Activated CD4-positive, alpha-beta T cell treated with anti-CD3 and anti-CD28 coated beads, Interleukin-10, Interleukin-2, amounts not matched to agents 100 ng/mL and 50 ng/mL, durations not matched to agents 16 hours and 8 hours (primary cell): ENCODE data around the gene IRF6.
"Not testable (repeated sequence)": the region's sequence is repeated elsewhere in the genome, so short reads cannot be mapped to it uniquely, and the experiment has no call there.

Experiments
- DNase-seq: peaks from one replicate; pipeline ENCODE4 v3.0.0-alpha.2; 2020

Gene IRF6

DNA sequence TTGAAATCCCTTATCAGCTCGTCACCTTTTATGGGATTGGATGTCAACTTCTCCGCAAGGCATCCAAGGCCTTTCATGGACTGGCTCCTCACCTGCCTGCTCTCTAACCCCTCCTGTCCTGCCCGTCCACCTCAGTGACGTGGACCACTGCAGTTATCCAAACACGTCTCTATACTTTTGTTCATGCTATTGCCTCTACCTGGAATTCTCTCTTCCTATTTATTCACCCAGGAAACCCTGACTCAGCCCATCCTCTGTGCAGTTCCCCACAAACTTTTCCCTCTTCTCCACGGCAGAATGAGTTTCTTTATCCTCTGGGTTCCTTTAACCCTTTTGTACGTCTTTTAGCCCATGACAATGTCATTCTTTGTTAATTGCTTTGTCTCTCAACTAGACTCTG, 16.8 kb upstream of the IRF6 start:
- DNase-seq: no peak

- DNase-seq: no peak
Observed at GRCh38 chr1:209820986-209821385, 15.0 kb upstream of the IRF6 start.

GRCh38 chr1:209819058-209819457, 13.1 kb upstream of the IRF6 start:
- DNase-seq: no peak

DNA sequence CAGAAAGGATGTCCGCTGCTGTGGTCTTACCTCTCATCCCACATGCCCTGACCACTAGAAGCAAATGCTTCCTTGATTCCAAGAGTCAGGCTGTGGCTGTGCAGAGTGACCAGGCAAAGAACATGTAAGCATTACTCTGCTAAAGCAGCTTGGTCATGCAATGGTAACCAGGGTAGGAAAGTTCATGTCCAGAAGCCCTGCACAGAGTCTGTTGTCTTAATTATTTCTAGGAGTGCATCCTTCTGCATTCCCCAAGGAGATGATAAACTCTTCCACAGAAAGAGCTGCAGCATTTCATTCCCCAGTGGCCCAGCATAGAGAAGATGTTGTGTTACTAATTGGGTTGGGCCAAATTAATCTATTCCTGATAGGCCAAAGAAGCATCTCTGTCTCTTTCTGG, 11.7 kb upstream of the IRF6 start:
- no peak for DNase-seq

- no peak for DNase-seq
Observed at GRCh38 chr1:209816923-209817322, 11.0 kb upstream of the IRF6 start.

DNA sequence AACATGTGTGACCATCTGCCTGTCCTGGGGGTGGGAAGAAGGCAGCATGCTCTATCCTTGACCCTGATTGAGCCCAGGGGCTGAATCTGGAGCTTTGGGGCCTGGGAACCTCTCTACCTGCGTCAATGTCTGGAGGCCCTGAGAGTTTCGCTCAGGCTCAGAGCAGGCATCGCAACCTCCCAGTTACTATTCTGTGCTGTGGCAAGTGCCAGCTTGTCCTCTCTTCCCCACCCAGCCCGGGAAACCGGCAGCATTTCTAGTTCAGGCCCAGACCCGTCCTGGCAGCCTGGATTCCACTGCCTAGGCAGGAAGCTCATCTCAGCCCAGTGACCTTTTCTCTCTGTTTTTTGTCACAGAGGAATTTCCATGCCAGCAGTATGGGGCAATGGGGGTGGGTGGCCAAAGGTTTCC, 10.0 kb upstream of the IRF6 start:
- DNase-seq: no peak

- DNase-seq: no peak
Observed at GRCh38 chr1:209815490-209815889, 9.5 kb upstream of the IRF6 start.

GRCh38 chr1:209813902-209814301, 8.0 kb upstream of the IRF6 start:
- no peak for DNase-seq

DNA sequence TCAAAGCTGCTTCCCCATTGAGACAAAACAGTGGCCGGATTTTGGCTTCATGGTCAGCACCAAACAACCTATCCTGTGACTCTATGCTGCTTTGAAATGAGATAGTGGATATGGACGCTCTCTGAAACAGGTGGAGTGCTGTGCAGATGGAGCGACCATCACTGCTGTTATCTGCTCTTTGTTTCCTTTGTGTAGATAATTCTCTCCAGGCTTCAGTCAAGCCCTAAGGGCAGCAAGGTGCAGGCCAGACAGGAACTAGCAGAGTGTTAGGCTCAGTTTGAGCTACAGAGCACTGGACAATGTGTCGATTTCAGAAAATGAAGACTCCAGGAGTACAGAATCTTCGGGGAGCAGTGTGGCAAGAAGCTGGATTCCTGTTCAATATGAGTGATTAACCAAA, 4.8 kb upstream of the IRF6 start:
- no peak for DNase-seq

GRCh38 chr1:209809611-209810010, 3.7 kb upstream of the IRF6 start:
- no peak for DNase-seq

DNA sequence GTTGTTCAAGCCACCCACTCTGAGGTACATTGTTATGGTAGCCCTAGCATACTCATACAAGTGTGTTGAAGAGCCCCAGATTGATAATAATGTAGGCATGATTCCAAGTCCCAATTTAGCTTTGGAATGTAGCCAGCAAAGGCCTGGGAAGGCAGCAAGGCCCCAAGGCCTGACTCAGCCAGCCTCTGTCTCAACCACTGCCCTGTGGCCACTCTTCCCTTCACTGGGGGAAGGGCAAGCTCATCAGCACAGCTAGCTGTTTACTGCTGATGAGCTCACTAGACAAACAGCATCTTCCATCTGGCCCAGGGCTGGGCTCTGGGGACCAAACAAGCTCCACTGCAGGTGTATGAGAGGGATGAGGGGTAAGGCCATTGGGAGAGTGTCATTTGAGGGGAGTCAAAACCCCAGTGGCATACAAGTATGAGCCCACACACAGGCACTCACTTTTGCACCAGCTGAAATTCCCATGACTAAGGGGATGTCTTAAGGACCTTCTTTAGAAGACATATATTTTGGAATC, 2.2 kb upstream of the IRF6 start:
- DNase-seq: no peak

DNA sequence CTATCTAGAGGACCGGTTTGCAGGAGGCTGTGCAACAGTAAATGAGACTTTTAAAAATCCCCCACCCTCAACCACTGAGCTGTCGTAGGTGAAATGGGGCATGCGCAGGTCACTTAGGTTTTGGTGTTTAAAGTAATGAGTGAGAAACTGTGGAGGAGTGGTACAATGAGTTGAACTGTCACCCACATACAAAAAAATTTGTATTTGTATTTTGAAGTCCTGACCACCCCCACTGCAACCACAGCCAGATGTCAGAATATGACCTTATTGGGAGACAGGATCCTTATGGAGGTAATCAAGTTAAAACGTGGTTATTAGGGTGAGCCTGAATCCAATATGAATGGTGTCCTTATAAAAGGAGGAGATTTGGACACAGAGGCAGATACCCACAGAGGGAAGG, 1.6 kb upstream of the IRF6 start:
- DNase-seq: no peak

DNA sequence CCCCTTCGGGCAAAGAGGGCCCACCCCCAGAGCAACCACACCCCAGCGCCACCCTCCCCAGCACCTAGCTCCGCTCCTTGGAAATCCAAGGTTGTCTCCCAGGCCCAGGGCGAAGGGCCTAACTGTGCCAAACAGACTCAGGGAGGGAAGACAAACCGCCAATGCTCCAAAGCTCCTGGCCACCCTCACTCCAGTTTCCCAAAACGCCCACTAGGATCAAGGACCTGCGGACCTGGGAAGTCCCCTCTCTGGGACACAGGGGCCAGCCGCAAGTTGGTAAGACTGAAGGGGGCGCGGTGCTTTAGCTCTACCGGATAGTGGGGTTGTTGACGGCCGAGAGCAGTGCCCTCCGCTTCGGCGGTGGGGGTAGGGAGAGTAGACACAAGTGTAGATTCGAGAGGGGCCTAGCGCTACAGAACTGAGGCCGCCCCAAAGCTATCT, 581 bp downstream of the IRF6 start:
- DNase-seq: no peak

DNA sequence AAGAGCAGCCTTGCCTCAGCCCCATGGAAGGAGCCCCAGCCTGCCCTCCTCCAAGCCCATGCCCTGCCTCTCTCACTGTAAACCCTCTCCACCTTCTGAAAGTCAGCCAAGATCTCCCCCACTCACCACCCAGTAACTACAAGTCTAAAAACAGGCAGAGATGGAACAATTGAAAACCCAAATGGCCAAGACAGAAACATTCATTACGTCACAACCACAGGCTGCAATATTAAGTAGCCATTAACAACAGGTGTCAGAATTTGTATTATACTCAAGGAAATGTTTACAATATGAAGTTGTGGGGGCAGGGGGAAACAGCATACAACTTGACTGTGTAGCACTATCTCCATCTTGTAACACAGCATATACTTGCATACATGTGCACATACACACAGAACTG, 2.4 kb downstream of the IRF6 start:
- no peak for DNase-seq

GRCh38 chr1:209802780-209803152, 3.2 kb downstream of the IRF6 start:
- DNase-seq: no peak

DNA sequence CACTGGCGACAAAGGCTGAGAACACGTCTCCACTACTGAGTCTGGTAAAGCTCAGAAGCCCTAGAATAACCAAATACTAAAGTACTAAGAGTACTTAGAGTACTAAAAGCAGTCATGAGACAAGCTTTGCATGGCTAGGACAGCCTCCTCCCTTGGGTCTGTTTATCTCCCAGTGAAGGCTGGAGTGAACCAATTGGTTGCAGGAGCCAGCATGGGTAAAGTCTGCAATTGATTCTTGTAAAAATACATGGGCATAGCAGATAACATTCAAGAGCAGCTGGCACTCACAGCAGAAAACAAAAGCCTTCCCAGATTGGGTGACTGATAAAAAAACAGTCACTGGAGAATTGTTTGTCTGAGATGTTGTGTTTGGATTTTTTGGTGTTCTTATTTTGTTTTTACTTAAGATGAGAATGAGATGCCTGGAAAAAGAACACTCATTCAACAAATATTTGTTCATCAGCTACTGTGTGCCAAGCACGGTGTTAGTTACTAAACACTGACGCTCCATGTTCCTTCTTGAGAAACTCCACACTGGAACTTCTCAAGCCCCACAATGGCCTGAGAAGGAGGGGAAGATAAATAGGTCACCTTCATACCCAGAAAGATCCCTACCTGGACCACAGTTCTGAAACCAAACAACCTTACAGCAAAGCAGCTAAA, 3.7 kb downstream of the IRF6 start:
- no peak for DNase-seq

DNA sequence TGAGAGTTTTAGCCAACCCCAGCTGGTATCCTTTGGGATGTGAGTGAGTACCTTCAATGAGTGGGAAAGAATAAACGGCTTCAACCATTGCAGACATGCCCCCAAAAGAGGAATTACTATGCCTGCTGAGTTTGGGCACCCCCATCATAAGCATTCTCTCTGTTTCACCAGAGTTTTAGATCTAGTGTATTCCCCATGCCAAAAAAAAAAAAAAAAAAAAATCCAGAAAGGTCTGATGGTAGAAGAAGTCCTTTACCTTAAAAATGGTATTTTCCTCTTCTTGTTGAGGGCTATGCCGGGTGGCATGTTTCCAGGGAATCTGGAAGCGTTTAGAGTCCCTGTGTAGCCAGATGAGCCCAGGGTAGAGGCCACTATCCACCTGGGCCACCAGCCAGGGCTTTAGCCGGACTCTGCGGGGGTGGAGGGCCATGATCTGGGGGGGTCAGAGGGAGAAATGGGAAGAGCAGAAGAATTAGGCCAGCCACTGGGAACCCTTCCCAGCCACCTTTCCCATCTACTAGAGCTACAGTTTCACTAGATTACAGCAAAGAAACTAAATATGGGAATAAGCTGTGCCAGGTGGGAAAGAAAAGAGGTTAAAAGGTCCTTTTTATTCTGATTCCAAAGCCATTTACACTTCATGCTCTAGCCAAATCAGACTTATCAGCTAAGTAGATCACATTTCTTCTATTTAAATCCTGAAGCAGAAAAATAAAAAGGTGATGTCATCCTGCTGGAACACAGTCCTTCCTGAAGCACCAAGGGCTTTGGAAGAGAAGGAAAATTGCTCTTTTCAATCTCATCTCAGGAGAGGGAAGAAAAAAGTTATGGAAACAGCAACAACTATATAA, 4.7 kb downstream of the IRF6 start:
- DNase-seq: no peak

- no peak for DNase-seq
Observed at GRCh38 chr1:209797978-209798639, 7.8 kb downstream of the IRF6 start.

- DNase-seq: not testable (repeated sequence)
Observed at GRCh38 chr1:209793711-209794110, 12.2 kb downstream of the IRF6 start.

DNA sequence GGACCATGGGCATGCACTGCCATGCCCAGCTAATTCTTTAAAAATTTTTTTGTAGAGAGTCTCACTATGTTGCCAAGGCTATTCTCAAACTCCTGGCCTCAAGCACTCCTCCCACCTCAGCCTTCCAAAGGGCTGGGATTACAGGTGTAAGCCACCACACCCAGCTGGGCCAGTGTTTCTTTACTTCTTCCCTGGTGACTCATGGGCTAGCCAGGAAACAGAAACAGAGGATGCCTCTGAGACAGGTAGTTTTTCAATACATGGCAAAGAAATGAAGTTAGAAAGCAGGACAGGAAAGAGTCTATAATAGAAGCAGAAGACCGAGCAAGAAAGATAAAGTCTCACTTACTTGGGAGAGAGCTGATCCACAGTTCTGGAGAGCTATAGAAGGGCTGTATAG, 14.0 kb downstream of the IRF6 start:
- no peak for DNase-seq

- no peak for DNase-seq
Observed at GRCh38 chr1:209790286-209791193, 15.4 kb downstream of the IRF6 start.

DNA sequence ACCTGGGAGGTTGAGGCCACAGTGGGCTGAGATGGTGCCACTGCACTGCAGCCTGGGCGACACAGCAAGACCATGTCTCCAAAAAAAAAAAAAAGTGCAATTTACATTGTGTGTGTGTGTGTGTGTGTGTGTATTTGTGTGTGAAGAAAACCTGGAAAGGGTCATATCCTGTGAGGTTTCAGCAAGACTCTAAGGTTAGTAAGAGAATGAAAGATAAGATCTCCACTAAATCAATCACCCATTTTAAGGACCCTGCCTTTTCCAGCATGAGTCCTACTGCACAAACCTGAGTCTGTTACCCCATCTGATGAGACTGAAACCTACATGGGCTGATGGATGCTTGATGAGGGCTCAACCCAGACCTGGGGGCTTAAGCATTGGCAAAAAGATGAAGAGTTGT, 16.7 kb downstream of the IRF6 start:
- DNase-seq: peak; percentile 43

DNA sequence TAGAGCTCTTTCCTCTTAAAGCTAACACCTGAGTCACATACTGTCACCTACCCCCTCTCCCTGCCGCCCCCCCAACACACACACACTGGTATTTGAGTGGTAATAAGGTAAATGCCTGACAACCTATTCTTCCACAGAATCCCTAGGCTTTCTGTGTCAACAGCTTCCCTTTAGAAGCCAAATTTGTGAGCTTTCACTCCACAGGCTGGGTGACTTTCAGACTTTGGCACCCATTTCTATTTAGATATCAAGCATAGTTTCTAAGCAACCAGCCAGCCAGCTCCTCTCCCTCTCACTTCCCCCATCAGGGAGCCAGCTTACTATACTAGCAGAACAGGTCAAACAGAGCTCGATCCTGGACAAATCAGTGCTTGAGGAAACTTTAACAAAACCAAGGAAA, 18.4 kb downstream of the IRF6 start:
- no peak for DNase-seq
